ENCODE data around the gene SBDS. TPM values are rescaled to one million over a fixed set of nuclear protein-coding genes. Genes with fewer than 3 reads are reported as not detected.

SBDS gene
- total RNA-seq, 1 experiment from 2014 or later: 37.8 TPM

DNA sequence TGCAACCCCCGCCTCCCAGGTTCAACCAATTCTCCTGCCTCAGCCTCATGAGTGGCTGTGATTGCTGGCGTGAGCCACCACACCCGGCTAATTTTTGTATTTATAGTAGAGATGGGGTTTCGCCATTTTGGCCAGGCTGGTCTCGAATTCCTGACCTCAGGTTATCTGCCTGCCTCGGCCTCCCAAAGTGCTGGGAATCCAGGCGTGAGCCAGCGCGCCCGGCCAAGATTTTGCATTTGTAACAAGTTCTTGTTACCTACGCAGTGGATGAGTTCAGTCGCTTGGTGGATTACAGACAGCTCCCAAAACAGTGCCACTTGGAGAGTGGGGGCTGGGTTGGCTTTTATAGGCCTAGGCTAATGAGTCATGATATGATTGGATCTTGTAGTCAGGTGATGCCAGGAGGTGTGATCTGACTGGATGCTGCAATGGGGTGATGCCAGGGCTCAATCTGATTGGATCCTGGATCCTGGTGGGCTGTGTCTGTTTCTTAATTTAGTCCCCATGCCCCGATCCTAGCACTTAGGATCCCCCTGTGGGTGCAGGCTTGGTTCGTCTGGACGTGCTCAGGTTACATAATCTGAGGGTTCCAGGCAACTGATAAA lies 20.3 kb downstream of the SBDS start:
- H3K23ac ChIP-seq (ENCODE audit: insufficient read length, low read depth, low read length): no peak overlapping the region
- no peaks in the 10 kb centered on the region for H3K4me1 ChIP-seq (ENCODE audit: insufficient read depth, low read length)
- Mint-ChIP-seq H3K9me3 (peaks cover 5 to 16% of the 10 kb centered on the region in 2 experiments; a peak in 4 of 5 replicates), H3K36me3 (ENCODE audit: insufficient read depth in 1 of 3, low read depth in 3 of 3) (no peaks in the 10 kb centered on the region; a peak in 2 of 7 replicates), H3K4me3 (no peak overlapping the region), H3K27me3 (ENCODE audit: low read depth) (no peaks in the 10 kb centered on the region), H3K27ac (peak overlapping the region in 1 of 3 experiments; percentile 77; a peak in 1 of 7 replicates), H3K4me1 (peaks cover 4% of the 10 kb centered on the region in 2 experiments; a peak in 3 of 4 replicates)
- no peak overlapping the region for H3K27ac ChIP-seq (ENCODE audit: insufficient read length, low read depth, low read length)
- H2BK12ac ChIP-seq (ENCODE audit: insufficient read length, low read depth, low read length): no peak overlapping the region
- H2AFZ ChIP-seq (ENCODE audit: low read length): no peak overlapping the region
- TF ChIP-seq, protein P1, sequence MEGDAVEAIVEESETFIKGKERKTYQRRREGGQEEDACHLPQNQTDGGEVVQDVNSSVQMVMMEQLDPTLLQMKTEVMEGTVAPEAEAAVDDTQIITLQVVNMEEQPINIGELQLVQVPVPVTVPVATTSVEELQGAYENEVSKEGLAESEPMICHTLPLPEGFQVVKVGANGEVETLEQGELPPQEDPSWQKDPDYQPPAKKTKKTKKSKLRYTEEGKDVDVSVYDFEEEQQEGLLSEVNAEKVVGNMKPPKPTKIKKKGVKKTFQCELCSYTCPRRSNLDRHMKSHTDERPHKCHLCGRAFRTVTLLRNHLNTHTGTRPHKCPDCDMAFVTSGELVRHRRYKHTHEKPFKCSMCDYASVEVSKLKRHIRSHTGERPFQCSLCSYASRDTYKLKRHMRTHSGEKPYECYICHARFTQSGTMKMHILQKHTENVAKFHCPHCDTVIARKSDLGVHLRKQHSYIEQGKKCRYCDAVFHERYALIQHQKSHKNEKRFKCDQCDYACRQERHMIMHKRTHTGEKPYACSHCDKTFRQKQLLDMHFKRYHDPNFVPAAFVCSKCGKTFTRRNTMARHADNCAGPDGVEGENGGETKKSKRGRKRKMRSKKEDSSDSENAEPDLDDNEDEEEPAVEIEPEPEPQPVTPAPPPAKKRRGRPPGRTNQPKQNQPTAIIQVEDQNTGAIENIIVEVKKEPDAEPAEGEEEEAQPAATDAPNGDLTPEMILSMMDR (conservative IDR thresholded peaks at IDR 0.05): no peak
- H2BK20ac ChIP-seq (ENCODE audit: low read depth, low read length, poor library complexity, severe bottlenecking): no peak overlapping the region
- H4K91ac ChIP-seq (ENCODE audit: insufficient read length, low read depth, low read length): no peak overlapping the region
- no peak overlapping the region for H2BK15ac ChIP-seq (ENCODE audit: low read depth, low read length)
- H4K8ac ChIP-seq (replicated peaks; ENCODE audit: insufficient read length, low read depth, low read length): no peak overlapping the region
- H3K14ac ChIP-seq (ENCODE audit: insufficient read depth, low read length): no peak overlapping the region
- DNase-seq: no peak
- H3K4me2 ChIP-seq (ENCODE audit: insufficient read depth, insufficient read length, low read length): no peak overlapping the region
- no peak overlapping the region for H3T11ph ChIP-seq (ENCODE audit: low read length)
- no peak overlapping the region for H3K4ac ChIP-seq (ENCODE audit: low read depth, low read length)
- no peaks in the 10 kb centered on the region for H3K79me2 ChIP-seq (ENCODE audit: insufficient read depth, low read length)
- no peak overlapping the region for H4K5ac ChIP-seq (ENCODE audit: insufficient read length, low read depth, low read length)
- H3K18ac ChIP-seq (ENCODE audit: insufficient read length, low read depth, low read length): no peak overlapping the region
- peaks cover 2% of the 10 kb centered on the region for H4K20me1 ChIP-seq (ENCODE audit: control insufficient read depth, insufficient read depth, insufficient read length)
- H2AK5ac ChIP-seq (ENCODE audit: insufficient read length, low read length): no peak overlapping the region
- no peaks in the 10 kb centered on the region for H3K23me2 ChIP-seq (ENCODE audit: insufficient read length, low read depth, low read length, poor library complexity, severe bottlenecking)
- H3K56ac ChIP-seq (ENCODE audit: insufficient read length, low read depth, low read length): no peak overlapping the region
- H2BK5ac ChIP-seq (ENCODE audit: insufficient read length, low read length): no peak overlapping the region
- no peak overlapping the region for H2BK120ac ChIP-seq (ENCODE audit: low read depth, low read length, poor library complexity, severe bottlenecking)
- no peaks in the 10 kb centered on the region for H3K27me3 ChIP-seq (ENCODE audit: insufficient read depth, low read length)
- no peak overlapping the region for H3K9ac ChIP-seq (ENCODE audit: extremely low read depth, insufficient read length, low read length)
- no CpG with 5 or more reads among the region's 15 CpGs for WGBS (ENCODE audit: extremely low coverage, insufficient read length, low lambda C conversion rate)
- no peaks in the 10 kb centered on the region for H3K79me1 ChIP-seq (ENCODE audit: insufficient read depth, low read depth, low read length, poor library complexity, severe bottlenecking)
- no peaks in the 10 kb centered on the region for H3K9me3 ChIP-seq (ENCODE audit: control insufficient read depth, low read depth, low read length)

Data from H9 (cell line).